ENCODE results near the gene COLGALT1. TPM values are rescaled to one million over a fixed set of nuclear protein-coding genes. Genes with fewer than 3 reads are reported as not detected.

The COLGALT1 gene
- total and polyA plus RNA-seq, 2 of the 8 experiments (the other 6 are each of a cell fraction or from before 2014, with no cell fraction given), result 44.7 to 58.1 TPM

DNA sequence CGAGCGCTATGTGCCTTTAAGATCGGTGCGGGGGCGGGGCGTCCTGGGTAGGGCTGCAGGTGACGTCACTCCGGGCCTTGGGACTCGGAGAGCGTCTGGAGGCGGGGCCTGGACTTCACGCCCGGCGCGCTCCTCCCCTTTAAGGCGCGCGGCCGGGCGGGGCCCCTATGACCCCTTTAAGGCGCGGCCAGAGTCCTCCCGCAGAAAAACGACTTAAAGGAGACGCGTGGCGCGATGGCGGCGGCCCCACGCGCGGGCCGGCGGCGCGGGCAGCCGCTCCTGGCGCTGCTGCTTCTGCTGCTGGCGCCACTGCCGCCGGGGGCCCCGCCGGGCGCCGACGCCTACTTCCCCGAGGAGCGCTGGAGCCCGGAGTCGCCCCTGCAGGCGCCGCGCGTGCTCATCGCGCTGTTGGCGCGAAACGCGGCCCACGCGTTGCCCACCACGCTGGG is at the start of gene COLGALT1 (continued):
- no peak for TF ChIP-seq YY1 (IDR thresholded peaks at IDR 0.05; ENCODE audit: low read depth, low read length)
- TF ChIP-seq KDM5A (IDR thresholded peaks at IDR 0.05; ENCODE audit: low read length), result no peak
- TF ChIP-seq GABPA (IDR thresholded peaks at IDR 0.05; ENCODE audit: borderline replicate concordance, insufficient read depth, low read length), result no peak
- TF ChIP-seq EP300 (IDR thresholded peaks at IDR 0.05; ENCODE audit: borderline replicate concordance in 1 of 2, low read depth in 2 of 2, low read length in 2 of 2), result 0 out of 3 replicates have a peak, but pooled peaks of 1 of the 2 experiments have one; percentile 8
- TF ChIP-seq NANOG (IDR thresholded peaks at IDR 0.05; ENCODE audit: insufficient read depth, low read depth, low read length, poor library complexity, severe bottlenecking), result no peak
- TF ChIP-seq TCF12 (IDR thresholded peaks at IDR 0.05; ENCODE audit: low read depth, low read length), result 0 out of 2 replicates have a peak, but pooled peaks have one; percentile 1
- TF ChIP-seq RFX5 (IDR thresholded peaks at IDR 0.05; ENCODE audit: borderline replicate concordance, low read depth, low read length), result no peak
- no peak for TF ChIP-seq NRF1 (IDR thresholded peaks at IDR 0.05; ENCODE audit: low read depth, low read length)
- no peak for TF ChIP-seq TBP (IDR thresholded peaks at IDR 0.05; ENCODE audit: low read depth, low read length)
- TF ChIP-seq POLR2AphosphoS5 (IDR thresholded peaks at IDR 0.05; ENCODE audit: low read depth, low read length), result no peak
- TF ChIP-seq CTBP2 (IDR thresholded peaks at IDR 0.05; ENCODE audit: borderline replicate concordance, insufficient read depth, insufficient read length, low read length), result no peak
- TF ChIP-seq, protein P1, sequence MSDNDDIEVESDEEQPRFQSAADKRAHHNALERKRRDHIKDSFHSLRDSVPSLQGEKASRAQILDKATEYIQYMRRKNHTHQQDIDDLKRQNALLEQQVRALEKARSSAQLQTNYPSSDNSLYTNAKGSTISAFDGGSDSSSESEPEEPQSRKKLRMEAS (IDR thresholded peaks at IDR 0.05), result peak; percentile 76; the same call in 1 of the 2 replicates
- peak; percentile 81 for TF ChIP-seq KDM4A (IDR thresholded peaks at IDR 0.05; ENCODE audit: low read depth, low read length, severe bottlenecking)
- TF ChIP-seq USF2 (IDR thresholded peaks at IDR 0.05; ENCODE audit: low read length), result no peak
- TF ChIP-seq CEBPB (IDR thresholded peaks at IDR 0.05; ENCODE audit: low read depth, low read length), result no peak
- no peak for TF ChIP-seq HDAC2 (IDR thresholded peaks at IDR 0.05; ENCODE audit: borderline replicate concordance in 1 of 2, low read depth in 2 of 2, low read length in 2 of 2)
- TF ChIP-seq SRF (IDR thresholded peaks at IDR 0.05; ENCODE audit: low read depth, low read length), result no peak
- TF ChIP-seq SP4 (IDR thresholded peaks at IDR 0.05; ENCODE audit: low read length), result no peak
- no peak for TF ChIP-seq ZNF274 (IDR thresholded peaks at IDR 0.05; ENCODE audit: borderline replicate concordance, extremely low read depth, low read length)
- 0 out of 2 replicates have a peak, but pooled peaks have one; percentile 29 for TF ChIP-seq RBBP5 (IDR thresholded peaks at IDR 0.05; ENCODE audit: borderline replicate concordance, low read depth, low read length)
- TF ChIP-seq POLR2A (IDR thresholded peaks at IDR 0.05; ENCODE audit: control extremely low read depth in 1 of 2, low read depth in 2 of 2, low read length in 2 of 2), result no peak
- no peak for TF ChIP-seq SIX5 (IDR thresholded peaks at IDR 0.05; ENCODE audit: low read depth, low read length)
- TF ChIP-seq, protein P2, sequence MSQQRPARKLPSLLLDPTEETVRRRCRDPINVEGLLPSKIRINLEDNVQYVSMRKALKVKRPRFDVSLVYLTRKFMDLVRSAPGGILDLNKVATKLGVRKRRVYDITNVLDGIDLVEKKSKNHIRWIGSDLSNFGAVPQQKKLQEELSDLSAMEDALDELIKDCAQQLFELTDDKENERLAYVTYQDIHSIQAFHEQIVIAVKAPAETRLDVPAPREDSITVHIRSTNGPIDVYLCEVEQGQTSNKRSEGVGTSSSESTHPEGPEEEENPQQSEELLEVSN (IDR thresholded peaks at IDR 0.05), result no peak
- no peak for TF ChIP-seq CBX5 (IDR thresholded peaks at IDR 0.05; ENCODE audit: low read depth, low read length)
